GDM1 (cell line): Measurements from ENCODE around the gene ELL.
"Not testable (repeated sequence)": the region's sequence is repeated elsewhere in the genome, so short reads cannot be mapped to it uniquely, and the experiment has no call there.

Experiments used
- DNase-seq: peaks from one replicate; lab custom pipeline; 2025; lab: John Stamatoyannopoulos, UW

ELL gene

DNA sequence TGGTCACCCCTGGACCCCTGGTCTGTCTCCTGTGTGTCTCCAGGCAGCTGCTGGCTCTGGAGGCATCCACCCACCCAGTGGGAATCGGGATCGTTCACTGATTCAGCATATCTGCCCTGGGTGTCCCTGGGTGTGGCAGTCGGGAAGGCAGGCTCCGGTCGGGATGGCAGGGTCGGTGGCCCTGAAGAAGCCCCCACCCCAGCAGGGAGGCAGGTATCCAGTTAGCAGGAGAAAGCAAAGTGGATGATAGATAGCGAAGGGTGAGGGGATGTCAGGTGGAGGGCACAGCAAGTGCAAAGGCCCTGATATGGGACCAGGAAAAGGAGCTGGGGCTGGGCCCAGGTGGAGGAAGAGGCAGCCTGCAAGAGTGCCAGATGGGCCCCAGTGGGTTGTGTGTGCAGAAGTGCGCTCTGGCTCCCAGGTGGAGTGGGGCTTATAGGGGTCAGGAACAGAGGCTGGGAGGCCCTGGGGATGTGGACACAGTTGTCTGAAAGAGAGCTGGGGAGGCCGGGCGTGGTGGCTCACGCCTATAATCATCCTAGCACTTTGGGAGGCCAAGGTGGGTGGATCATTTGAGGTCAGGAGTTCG lies 100.4 kb downstream of the ELL start:
- DNase-seq, result no peak

DNA sequence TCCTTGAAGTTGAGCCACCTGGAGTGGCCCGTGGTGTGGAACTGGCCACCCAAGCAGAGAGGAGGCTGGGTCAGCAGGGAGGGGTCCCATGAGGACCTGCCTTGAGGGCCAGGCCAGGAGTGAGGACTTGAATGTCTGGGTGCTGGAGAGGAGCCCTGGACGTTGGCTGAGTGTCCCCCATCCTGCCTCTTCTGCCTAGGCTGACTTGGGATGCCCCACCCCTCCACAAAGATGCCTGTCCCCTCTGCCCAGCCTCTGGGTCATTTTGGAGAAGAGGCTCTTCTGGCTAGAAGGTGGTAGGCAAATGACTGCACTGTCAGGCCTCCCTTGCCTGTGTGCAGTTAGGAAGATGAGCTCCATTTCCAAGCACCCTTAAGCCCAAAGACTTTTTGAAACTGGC lies 100.9 kb downstream of the ELL start:
- no peak for DNase-seq

DNA sequence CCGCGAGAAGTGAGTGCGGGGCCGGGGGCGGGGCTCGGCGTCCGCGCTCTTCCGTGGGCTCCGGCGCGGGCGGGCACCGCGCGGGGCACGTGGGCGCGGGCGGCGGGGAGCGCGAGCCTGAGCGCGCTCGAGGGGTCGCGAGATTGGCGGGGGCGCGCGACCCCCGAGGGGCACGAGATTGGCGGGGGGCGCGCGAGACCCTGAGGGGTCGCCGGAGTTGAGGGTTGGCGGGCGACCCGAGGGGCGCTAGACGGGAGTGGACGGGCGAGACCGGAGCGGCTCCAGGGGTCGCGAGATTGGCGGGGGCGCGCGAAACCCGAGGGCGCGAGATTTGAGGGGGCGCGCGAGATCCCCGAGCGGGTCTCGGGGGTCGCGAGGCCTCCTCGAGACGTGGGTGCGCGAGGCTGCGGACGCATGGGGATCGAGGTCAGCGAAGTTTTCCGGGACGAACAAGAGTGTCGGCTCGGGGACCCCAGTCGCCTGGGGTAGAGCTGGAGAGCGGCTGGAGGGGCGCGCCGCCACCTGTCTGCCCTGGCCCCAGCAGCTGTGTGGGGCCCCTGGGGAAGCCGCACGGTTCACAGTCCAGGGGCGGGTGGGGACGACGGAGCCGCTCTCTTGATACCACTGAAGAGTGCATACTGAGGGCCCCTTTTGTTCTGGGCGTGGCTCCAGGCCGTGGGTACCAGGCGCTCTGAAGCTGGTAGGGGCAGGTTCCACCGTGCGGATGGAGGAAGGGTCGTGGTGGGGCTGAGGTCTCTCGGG lies 102.0 kb downstream of the ELL start:
- DNase-seq, result no peak

DNA sequence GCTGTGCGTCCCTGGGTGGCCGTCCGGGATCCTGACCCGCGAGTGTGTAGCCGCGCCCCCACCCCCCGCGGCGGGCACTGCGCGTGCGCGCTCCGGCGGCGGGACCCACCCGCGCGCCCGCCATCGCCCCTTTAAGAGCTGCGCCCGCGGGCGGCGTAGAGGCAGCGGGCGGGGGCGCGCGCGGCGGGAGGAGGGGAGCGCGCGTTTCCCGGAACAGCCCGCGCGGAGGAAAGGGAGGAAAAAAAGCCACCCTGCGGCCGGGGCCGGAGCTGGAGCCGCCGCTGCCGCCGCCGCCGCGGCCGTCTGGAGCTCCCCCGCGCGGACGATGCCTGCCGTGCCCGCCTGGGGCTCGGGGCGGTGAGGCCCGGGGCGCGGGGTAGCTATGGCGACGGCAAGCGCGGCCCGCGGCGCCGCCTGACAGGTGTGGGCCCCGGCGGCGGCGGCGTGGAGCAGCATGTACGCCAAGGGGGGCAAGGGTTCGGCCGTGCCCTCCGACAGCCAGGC lies 102.6 kb downstream of the ELL start, which contains the start of gene SSBP4:
SSBP4 (plus strand) TSS at position 204 of the 504 bp plus-strand sequence; CDS start at position 455, 251 bp downstream.
- peak; percentile 80 for DNase-seq

DNA sequence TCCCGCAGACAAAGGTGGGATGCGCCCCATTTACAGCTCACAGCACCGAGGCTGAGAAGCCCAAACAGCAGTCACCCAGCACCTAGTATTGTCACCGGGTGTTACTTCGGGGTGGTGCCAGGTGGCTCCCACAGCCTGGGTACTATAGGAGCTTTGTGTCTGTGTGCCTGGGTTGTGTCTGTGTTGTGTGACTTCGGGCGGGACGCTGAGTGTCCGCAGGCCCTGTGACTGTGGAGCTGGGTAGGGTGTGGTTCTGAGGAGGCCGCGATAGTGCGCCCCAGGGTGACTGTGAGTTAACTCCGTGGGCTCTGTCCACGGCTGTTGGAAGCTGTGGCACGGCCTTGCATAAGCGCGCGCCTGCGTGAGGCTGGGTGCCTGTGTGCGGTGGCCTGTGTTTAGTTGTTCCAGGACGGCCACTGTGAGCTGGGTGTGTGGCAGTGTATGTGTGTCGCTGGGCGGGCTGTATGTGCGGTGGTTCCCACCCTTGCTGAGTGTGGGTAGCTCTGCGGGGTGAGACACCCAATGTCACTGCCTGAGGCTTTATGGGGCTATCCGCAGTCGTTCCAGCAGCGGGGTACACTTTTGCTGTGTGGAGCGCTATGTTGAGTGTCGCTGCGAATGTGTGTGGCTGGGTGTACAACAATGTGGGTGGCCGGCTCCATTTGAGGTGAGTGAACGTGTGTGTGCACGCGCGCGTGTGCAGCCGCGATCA lies 103.2 kb downstream of the ELL start:
- DNase-seq, result no peak

DNA sequence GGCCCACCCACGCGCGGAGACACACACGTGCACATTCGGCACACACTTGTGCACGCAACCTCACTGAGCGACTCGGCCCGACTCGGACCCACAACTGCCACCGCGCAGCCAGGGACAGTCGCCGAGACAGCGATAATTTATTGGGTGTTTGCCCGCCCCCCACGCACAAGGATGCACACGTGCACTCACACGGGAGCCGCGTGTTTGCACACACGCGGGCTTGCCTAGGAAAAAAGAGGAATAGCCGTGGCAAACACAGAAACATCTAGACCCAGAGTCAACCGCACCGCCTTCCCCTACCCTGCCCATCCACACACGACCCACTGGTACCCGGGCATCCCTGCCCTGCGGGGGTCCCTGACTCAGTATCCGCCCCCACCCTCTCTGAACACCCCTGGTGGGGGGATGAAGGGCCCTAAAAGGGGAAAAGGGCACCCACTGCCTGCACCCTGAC lies 103.8 kb downstream of the ELL start:
- DNase-seq, result no peak

DNA sequence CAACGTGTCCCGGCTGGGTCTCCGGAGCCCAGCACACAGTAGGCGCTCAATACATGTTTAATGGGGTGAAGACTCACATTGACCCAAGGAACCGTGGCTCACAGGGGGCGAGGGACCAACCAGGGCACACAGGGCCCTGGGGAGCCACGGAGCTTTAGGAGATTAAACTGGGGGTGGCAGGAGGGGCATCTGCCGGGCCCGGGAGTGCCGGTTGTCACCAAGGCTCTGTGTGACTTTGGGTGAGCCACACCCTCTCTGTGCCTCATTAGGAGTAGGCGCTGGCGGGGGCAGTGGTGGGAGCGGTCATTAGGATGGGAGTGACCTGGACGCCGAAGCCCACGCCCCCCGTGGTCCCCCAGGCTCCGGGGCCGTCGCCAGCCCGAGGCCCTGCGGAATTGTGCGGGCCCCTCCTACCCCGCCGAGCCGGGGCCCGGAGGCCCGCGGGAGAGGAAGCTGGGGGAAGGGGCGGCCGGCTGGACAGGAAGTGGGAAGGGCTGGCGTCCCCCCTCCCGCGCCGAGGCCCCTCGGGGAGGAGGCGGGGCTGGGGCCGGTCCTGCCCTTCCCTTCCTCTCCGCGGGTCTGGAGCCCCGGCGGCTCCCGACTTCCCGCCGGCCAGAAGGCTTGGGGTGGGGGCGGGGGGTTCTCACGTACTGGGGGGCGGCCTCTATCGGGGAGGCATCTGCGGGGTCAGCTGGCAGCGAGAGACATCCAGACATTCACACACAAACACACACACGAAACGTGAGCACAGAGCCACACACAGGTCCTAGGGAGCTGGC lies 104.4 kb downstream of the ELL start:
- peak; percentile 90 for DNase-seq

DNA sequence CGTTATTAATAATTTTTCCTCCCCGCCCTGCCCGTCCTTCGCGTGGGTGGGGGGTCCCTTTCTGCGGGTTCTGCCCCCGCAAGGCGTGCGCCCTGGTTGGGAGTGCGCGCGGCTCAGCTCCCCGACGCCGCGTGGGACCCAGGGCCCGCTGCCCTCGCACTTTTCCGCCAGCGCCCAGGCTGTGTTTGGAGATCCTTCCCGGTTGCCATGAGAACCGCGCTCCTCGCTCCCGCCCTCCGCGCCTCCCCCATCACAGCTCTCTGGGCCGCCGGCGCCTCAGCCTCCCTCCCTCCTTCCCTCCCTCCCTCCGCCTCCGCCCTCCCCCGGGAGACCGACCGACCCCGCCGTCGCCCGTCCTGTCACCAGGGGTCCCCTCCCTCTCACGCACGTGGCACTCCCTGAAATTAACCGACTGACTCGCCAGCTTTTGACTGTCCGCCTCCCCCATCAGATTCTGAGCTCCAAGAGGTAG lies 105.1 kb downstream of the ELL start:
- peak; percentile 92 for DNase-seq

DNA sequence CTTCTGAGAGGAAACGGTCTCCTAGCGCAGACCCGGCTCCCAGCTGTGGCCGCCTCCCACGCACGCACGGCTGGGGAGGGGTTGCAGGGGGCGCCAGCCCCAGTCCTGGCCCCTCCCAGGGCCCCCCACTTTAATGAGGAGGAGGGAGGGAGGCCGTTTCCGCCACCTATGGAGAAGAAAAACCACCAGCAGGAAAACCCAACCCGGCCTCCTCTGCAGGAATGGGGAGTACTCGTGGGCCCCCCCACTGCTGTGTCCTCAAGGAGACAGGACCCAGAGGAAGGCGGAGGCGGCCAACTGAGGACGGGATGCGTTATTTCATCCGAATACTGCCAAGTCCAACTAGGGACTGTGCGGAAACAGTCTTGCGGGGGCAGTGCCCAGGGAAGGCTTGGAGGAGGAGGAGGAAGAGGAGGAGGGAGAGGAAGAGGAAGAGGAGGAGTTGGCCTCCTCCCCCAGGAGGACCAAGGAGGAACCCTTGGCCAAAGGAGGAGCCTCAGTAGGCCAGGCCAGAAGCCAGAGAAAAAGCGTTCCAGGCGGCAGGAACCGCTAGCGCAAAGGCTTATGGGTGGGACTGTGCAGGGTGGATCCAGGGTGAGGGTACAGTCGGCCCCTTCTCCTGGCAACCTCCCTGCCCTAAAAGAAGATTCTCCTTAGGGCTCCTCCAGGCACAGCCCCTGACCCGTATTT lies 106.5 kb downstream of the ELL start:
- DNase-seq, result peak; percentile 91

DNA sequence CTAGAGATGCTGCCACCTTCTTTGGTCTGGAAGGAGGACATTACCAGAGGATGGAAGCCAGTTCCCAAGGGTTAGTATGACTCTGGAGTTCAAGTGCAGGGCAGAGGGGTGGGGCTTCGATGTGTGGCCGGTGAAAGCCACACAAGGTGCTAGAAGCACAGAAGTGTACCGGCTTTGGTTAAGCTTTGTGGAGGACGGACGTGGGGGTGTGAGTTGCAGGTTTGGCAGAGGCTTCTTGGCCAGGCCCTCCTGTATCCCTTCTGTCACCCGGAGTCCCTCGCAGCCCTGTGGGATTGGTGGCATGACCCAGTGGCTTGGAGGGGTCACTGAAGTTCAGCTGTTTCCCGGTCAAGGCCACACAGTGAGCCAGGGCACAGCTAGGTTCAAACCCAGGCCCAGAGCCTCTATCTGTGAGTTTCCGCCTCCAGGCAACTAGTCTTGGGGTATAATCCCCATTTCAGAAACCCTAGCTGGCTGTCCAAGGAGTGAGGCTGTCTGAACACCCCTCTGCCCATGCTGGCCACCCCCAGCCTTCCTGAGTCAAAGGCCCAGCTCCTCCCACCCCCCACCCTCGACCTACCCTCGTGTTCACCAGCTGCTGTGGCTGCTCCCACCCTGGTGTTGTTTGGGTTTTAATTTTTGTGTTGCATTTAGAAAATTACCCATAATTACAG lies 107.2 kb downstream of the ELL start:
- peak; percentile 58 for DNase-seq

DNA sequence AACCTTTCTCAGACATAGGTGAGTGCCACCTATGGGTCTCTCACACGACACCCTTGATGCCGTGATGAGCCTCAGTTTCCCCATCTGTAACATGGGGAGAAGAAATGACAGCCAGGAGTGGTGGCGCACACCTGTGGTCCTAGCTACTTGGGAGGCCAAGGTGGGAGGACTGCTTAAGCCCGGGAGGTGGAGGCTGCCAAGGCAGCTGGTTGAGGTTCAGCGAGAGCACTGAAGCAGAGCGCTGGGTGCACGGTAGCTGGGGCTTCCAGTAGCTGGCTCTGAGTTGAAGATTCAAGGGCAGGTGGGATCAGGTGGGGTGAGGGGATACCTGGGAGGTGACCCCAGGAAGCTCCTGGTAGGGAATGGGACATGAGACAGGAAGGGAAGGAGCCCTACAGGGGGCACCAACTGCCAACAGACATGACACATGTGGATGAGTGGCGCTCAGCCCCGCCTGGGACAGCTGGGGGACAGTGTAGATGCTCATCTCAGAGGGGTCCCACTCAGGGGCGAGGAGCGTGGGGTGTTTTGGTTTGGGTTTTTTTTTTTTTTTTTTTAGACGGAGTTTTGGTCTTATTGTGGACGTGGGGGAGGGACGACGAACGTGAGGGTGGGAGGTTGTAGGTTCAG lies 109.1 kb downstream of the ELL start:
- DNase-seq, result no peak

DNA sequence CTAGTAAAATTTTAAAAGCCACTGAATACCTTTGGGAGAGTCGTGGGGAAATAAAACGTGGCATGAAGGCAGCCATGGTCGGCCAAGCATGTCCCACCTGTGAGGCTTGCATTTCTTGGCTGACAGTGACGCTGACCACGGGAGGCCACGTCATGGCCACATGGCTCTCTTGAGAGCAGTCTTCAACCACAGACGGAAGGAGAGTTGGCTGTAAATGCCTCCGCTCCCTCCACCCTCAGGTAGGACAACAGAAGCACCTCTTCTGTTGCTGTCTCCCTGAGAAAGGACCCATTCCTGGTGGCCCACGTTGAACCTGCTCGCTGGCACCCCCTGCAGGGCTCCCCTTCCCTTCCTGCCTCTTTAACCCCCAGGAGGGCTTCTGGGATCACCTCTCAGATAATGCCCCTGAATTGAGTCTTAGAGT lies 113.8 kb downstream of the ELL start:
- peak; percentile 30 for DNase-seq

DNA sequence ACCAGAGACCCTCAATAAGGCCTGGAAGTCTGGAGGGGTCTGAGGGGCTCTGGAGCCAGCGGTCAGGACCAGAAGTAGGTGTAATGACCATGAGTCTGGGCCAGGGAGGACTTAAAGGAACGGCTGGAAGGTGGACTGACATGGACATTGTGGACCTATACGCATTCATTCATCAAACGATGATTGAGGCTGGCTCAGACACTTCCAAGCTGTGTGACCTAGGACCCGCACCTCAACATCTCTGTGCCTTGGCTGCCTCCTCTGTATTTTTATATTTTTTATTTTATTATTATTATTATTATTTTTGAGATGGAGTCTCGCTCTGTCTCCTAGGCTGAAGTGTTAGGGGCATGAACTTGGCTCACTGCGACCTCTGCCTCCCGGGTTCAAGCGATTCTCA lies 115.1 kb downstream of the ELL start:
- no peak for DNase-seq

DNA sequence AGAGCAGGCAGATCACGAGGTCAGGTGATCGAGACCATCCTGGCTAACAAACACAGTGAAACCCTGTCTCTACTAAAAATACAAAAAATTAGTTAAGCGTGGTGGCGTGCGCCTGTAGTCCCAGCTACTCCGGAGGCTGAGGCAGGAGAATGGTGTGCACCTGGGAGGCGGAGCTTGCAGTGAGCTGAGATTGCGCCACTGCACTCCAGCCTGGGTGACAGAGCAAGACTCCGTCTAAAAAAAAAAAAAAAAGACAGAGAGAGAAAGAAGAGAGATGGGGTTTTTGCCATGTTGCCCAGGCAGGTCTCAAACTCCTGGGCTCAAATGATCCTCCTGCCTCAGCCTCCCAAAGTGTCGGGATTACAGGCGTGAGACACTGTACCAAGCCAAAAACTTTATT lies 116.1 kb downstream of the ELL start:
- DNase-seq, result not testable (repeated sequence)

DNA sequence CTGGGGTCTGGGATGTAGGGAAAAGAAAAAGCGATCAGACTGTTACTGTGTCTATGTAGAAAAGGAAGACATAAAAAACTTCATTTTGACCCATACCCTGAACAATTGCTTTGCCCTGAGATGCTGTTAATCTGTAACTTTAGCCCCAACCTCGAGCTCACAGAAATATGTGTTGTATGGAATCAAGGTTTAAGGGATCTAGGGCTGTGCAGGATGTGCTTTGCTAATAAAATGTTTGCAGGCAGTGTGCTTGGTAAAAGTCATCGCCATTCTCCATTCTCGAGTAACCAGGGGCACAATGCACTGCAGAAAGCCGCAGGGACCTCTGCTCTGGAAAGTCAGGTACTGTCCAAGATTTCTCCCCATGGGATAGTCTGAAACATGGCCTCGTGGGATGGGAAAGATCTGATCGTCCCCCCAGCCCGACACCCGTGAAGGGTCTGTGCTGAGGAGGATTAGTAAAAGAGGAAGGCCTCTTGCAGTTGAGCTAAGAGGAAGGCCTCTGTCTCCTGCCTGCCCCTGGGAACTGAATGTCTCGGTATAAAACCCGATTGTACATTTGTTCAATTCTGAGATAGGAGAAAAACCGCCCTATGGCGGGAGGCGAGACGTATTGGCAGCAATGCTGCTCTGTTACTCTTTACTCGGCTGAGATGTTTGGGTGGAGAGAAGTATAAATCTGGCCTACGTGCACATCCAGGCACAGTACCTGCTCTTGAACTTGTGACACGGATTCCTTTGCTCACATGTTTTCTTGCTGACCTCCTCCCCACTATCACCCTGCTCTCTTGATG lies 119.2 kb downstream of the ELL start:
- DNase-seq, result not testable (repeated sequence)

DNA sequence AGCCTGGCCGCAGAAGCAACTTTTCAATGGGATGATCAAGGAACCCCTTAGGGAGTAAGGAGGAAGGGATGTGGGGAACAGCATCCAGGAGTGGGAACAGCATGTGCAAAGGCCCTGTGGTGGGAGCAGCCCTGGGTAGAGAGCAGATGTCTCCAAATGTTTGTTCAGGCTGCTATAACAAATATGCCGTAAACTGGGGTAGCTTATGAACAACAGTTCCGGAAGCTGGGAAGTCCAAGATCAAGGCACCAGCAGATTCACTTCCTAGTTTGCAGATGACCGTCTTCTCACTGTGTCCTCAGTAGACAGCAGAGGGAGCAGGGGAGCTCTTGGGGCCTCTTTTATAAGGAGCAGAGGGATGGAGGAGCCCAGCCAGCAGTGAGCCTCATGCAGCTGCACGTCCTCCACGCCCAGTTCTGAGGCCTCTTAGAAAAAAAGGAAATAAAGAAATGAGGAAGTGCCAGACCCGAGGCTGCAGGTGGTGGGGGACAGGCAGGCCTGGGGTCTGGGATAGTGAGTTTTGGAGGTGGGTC lies 120.2 kb downstream of the ELL start:
- DNase-seq, result peak; percentile 89

DNA sequence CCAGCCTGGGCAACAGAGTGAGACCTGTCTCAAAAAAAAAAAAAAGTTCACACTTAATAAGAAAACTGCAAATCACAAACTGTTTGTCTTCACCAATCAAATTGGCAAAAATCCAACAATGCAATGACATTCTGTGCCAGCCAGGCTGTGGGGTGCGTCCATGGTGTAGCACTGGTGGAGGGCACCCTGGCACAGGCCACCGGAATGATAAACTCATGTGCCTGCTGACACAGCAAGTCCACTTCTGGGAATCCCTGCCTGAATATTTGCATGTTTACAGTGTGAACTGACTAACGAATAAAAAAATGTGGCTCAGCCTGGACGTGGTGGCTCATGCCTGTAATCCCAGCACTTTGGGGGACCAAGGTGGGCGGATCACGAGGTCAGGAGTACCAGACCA lies 122.9 kb downstream of the ELL start:
- DNase-seq, result no peak

DNA sequence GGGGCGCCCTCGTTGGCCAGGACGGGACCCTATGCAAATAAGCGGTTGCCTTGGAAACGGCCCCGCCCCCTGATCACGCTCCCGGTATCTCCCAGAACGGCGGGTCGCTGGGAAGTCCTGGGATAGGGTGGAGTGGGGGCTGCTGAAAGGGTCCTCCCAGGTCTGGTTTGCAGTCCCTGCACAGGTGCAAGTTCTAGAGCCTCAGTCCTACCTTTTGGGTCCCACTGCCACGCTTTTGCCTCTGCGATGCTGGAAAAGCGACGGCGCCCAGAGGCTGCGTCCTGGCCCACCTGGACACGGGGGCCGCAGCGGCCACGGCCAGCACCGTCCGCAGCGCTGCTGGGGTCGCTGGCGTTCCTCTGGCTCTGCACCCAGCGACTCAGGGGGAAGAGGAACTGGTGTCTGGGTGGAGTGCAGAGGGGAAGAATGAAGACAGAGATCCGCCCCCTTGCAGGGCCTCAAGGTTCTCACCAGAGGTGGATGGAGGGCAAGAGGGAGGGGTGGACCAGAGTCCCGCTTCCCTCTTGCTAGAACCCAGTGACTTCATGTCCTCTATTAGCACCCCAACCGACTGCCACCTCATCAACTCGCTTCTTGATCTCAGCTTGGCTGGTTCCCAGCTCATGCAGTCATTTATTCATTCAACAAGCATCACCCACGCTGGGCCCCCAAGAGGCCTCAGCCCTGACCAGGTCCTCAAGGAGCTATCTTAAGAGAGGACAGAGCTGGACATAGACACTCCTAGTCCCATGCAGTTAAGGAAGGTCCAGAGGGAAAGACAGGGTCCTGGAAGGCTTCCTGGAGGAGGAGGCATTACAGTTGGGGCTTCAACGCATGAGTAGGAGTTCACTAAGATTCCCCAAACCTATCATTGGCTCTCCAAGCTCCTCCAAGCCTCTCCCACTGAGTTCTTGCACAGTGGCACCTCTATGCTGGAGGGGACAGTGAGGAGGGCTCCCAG lies 124.3 kb downstream of the ELL start, which contains the start of gene LRRC25:
LRRC25 (minus strand) TSS at position 381 of the 961 bp plus-strand sequence. CDS start 659 bp downstream, outside the sequence.
- peak; percentile 61 for DNase-seq
